GM06990 (cell line): Measurements from ENCODE around the gene HMCN2.

ENCODE experiments used
- DNase-seq: peaks from one replicate; pipeline ENCODE4 v3.0.0-alpha.2; 2011; ENCODE audit not compliant: insufficient read length; ENCODE audit errors: extremely low read depth
- H3K27me3 ChIP-seq: replicated peaks from 2 replicates; pipeline ENCODE4 v1.6.0; 2011; ENCODE audit warnings: low read length; ENCODE audit not compliant: control insufficient read depth, insufficient read depth
- H3K36me3 ChIP-seq: 2 replicates; pipeline ENCODE4 v1.5.1; 2011; ENCODE audit warnings: low read length; ENCODE audit not compliant: control insufficient read depth, insufficient read depth
- H3K4me3 ChIP-seq: replicated peaks from 2 replicates; pipeline ENCODE4 v1.5.1; 2011; ENCODE audit warnings: low read depth, mild to moderate bottlenecking, control low read depth, low read length
- CTCF ChIP-seq: IDR thresholded peaks from 2 replicates; pipeline ENCODE4 v1.5.1; 2011; ENCODE audit warnings: low read length, control low read depth, mild to moderate bottlenecking, inconsistent platforms; ENCODE audit not compliant: insufficient read depth, poor library complexity, severe bottlenecking

Gene HMCN2

GRCh38 chr9:130356033-130356432 is 90.5 kb downstream of the HMCN2 start:
- no peaks in the 10 kb centered on the region for H3K27me3 ChIP-seq
- H3K4me3 ChIP-seq: no peak overlapping the region
- H3K36me3 ChIP-seq: no peaks in the 10 kb centered on the region
- DNase-seq: no peak
- TF ChIP-seq CTCF: no peak

DNA sequence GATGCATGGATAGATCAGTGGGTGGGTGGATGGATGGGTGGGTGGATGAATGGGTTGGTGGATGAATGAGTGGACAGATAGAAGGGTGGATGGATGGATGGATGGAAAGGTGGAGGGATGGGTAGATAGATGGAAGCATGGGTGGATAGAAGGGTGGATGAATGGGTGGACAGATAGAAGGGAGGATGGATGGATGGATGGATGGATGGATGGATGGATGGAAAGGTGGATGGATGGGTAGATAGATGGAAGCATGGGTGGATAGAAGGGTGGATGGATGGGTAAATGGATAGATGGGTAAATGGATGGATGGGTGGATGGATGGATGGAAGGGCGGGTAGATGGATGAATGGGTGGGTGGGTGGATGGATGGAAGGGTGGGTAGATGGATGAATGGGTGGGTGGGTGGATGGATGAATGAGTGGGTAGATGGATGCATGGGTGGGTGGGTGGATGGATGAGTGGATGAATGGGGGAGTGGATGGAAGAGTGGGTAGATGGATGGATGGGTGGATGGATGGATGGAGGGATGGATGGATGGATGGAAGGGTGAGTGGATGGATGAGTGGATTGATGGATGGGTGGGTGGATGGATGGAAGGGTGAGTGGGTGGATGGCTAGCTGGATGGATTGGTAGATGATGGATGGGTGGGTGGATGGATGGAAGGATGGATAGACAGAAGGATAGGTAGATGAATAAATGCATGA is 91.5 kb downstream of the HMCN2 start:
- Histone ChIP-seq H3K36me3 (no peaks in the 10 kb centered on the region), H3K4me3 (no peak overlapping the region), H3K27me3 (no peaks in the 10 kb centered on the region)
- DNase-seq: no peak
- TF ChIP-seq CTCF: no peak

DNA sequence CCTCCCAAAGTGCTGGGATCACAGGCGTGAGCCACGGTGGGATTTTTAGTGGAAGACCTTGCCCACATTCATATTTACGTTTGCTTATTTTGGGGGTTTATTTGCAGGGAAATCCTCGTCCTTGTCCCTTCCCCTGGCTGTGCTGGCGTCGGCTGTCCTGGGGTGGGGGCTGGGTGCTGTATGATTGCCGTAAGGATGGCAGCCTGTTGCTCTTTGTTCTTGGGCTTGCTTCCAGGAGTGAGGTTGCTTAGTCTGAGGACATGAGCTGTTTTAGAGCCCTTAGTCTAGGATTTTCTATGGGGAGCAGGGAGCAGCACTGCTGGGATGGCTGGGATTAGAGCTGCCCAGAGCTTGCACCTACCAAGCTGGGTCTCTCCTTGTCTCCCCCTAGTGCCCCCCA is 93.4 kb downstream of the HMCN2 start:
- no peaks in the 10 kb centered on the region for H3K36me3 ChIP-seq
- DNase-seq: no peak
- H3K27me3 ChIP-seq: no peaks in the 10 kb centered on the region
- no peak overlapping the region for H3K4me3 ChIP-seq
- TF ChIP-seq CTCF: no peak

- TF ChIP-seq CTCF: no peak
Observed at GRCh38 chr9:130359819-130360218, 94.3 kb downstream of the HMCN2 start.

DNA sequence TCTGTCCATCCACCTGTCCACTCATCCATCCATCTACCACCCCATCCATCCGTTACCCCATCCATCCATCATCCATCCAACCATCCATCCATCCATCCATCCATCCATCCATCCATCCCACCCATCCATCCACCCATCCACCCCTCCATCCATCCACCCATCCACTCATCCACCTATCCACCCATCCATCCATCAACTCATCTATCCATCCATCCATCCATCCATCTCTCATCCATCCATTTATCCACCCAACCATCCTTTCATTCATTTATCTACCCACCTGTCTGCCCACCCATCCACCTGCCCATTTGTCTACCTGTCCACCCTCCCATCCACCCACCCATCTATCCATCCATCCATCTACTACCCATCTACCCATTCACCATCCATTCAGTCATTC is 95.1 kb downstream of the HMCN2 start:
- Histone ChIP-seq H3K4me3 (no peak overlapping the region), H3K27me3 (no peaks in the 10 kb centered on the region), H3K36me3 (no peaks in the 10 kb centered on the region)
- no peak for DNase-seq
- TF ChIP-seq CTCF: no peak

More at GRCh38 chr9:130359819-130360218, 94.3 kb downstream of the HMCN2 start:
- Histone ChIP-seq H3K27me3 (no peaks in the 10 kb centered on the region), H3K4me3 (no peak overlapping the region), H3K36me3 (no peaks in the 10 kb centered on the region)
- DNase-seq: no peak
